Gastroesophageal sphincter (tissue), 4 donors: Measurements from ENCODE around the gene PTPRO. TPM values are rescaled to one million over a fixed set of nuclear protein-coding genes. Genes with fewer than 3 reads are reported as not detected.

Source experiments
- ATAC-seq: fragments of 150-250 bp; one replicate; pipeline ENCODE4 v1.9.1; 2016; ENCODE audit warnings: mild to moderate bottlenecking, moderate library complexity
- H3K27ac ChIP-seq, 4 donors: fragments of 200-600 bp; sonication (generic) in 3 of 4; 1 replicate in 3 of 4; 2 replicates in 1 of 4; pipeline ENCODE4 v1.5.1; 2016 to 2019
- H3K27me3 ChIP-seq: fragments of 200-600 bp; sonication (generic); one replicate; pipeline ENCODE4 v1.5.1; 2019
- H3K36me3 ChIP-seq, 2 donors: fragments of 200-600 bp; sonication (generic); one replicate each; pipeline ENCODE4 v1.5.1; 2019; ENCODE audit warnings: control low read depth in 1 of 2
- H3K4me1 ChIP-seq, 3 donors: fragments of 200-600 bp; sonication (generic); 1 replicate in 2 of 3; 2 replicates in 1 of 3; pipeline ENCODE4 v1.5.1; 2016 to 2019; ENCODE audit warnings: control low read depth in 2 of 3
- H3K4me3 ChIP-seq, 2 donors: fragments of 200-600 bp; sonication (generic); one replicate each; pipeline ENCODE4 v1.5.1; 2019; ENCODE audit warnings: mild to moderate bottlenecking in 1 of 2, moderate library complexity in 1 of 2
- H3K9me3 ChIP-seq, 3 donors: fragments of 200-600 bp; sonication (generic); one replicate each; pipeline ENCODE4 v1.5.1; 2017 to 2019; ENCODE audit warnings: control low read depth in 2 of 3
- EP300 ChIP-seq: sonication (generic); formaldehyde crosslinking; IDR thresholded peaks from one replicate; pipeline ENCODE4 v1.6.1; 2017; ENCODE audit warnings: antibody characterized with exemption, mild to moderate bottlenecking
- POLR2A ChIP-seq, 2 donors: fragments of 450-650 bp; IDR thresholded peaks; one replicate each; pipeline ENCODE4 v1.6.1; 2017; ENCODE audit warnings: antibody characterized with exemption in 2 of 2, mild to moderate bottlenecking in 2 of 2, moderate library complexity in 1 of 2
- POLR2AphosphoS5 ChIP-seq: sonication (generic); formaldehyde crosslinking; IDR thresholded peaks from one replicate; pipeline ENCODE4 v1.6.1; 2017; ENCODE audit warnings: antibody characterized with exemption
- WGBS, 2 donors: methylation state at CpG; one replicate each; pipeline ENCODE4 v1.1.5; 2018; ENCODE audit warnings: low coverage in 1 of 2; 5-methylcytosine and 5-hydroxymethylcytosine counted together
- total RNA-seq, 4 donors: library from RNA; depleted of rRNA; stranded (reverse); fragments of >200 nt; gene quantifications; one replicate each; pipeline ENCODE4 v1.1.0, GENCODE V29; 2016
- TF ChIP-seq, protein P1 (sequence below), 4 experiments: fragments of 200-600 bp in 2 of 4; fragments of 450-650 bp in 2 of 4; sonication (generic) in 1 of 4; IDR thresholded peaks; one replicate each; pipeline ENCODE4 v1.5.1; 2017 to 2019; ENCODE audit warnings: antibody characterized with exemption in 4 of 4, mild to moderate bottlenecking in 2 of 4, moderate library complexity in 2 of 4

The PTPRO gene
- total RNA-seq, 4 donors from 2014 or later: 0.50 to 10.7 (median 2.8) TPM

DNA sequence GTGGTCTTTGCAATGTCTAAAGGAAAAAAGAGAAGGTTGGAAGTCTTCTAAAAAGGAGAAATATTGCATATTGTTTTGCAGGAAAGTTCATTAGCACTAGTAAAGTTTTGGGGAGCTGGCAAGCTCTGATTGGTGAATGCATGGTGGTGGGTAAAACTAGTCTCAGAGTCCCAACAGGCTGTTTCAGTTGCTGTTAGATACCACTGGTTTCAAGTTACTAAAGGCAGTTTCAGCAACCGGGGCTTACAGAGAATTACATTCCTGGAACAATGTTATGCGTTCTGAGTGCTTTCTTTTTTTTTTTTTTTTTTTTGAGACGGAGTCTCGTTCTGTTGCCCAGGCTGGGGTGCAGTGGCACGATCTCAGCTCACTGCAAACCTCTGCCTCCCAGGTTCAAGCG lies 258.7 kb downstream of the PTPRO start:
- no peak for TF ChIP-seq EP300
- WGBS, 2 donors: 63% methylated on average over 4 to 6 of the region's 6 CpGs
- H3K27me3 ChIP-seq: no peaks in the 10 kb centered on the region
- no peak for ATAC-seq
- H3K4me1 ChIP-seq: no peaks in the 10 kb centered on the region
- no peaks in the 10 kb centered on the region for H3K9me3 ChIP-seq
- no peak overlapping the region for H3K27ac ChIP-seq
- no peak overlapping the region for H3K4me3 ChIP-seq
- no peaks in the 10 kb centered on the region for H3K36me3 ChIP-seq

DNA sequence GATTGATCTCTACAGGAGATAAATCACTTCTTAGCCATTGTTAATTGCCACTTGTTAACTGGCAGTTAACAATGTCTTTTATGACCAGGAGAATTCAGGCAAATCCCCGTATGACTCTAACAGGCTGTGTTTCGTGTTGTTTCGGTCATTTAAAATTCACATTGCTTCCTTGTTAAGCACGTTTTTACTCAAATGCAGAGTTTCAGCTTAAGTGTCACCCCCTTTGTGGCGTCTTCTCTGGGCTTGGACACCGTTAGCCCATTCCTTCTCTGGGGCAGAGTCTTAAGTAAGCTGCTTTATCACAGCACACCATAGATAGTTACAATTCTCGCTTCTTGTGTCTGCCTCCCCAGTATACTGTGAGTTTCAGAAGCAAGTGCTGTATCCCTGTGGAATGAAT lies 261.5 kb downstream of the PTPRO start:
- ATAC-seq: no peak
- no peak overlapping the region for H3K4me3 ChIP-seq
- no peaks in the 10 kb centered on the region for H3K4me1 ChIP-seq
- H3K9me3 ChIP-seq: no peaks in the 10 kb centered on the region
- WGBS, 2 donors: 74 to 87% methylated on average over 4 to 6 of the region's 7 CpGs
- H3K36me3 ChIP-seq: no peaks in the 10 kb centered on the region
- H3K27me3 ChIP-seq: peaks cover 6% of the 10 kb centered on the region
- no peak overlapping the region for H3K27ac ChIP-seq
- TF ChIP-seq POLR2AphosphoS5: no peak
- no peak for TF ChIP-seq POLR2A (IDR thresholded peaks at IDR 0.05)
- TF ChIP-seq, protein P1, sequence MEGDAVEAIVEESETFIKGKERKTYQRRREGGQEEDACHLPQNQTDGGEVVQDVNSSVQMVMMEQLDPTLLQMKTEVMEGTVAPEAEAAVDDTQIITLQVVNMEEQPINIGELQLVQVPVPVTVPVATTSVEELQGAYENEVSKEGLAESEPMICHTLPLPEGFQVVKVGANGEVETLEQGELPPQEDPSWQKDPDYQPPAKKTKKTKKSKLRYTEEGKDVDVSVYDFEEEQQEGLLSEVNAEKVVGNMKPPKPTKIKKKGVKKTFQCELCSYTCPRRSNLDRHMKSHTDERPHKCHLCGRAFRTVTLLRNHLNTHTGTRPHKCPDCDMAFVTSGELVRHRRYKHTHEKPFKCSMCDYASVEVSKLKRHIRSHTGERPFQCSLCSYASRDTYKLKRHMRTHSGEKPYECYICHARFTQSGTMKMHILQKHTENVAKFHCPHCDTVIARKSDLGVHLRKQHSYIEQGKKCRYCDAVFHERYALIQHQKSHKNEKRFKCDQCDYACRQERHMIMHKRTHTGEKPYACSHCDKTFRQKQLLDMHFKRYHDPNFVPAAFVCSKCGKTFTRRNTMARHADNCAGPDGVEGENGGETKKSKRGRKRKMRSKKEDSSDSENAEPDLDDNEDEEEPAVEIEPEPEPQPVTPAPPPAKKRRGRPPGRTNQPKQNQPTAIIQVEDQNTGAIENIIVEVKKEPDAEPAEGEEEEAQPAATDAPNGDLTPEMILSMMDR (IDR thresholded peaks at IDR 0.05): no peak
- no peak for TF ChIP-seq EP300

DNA sequence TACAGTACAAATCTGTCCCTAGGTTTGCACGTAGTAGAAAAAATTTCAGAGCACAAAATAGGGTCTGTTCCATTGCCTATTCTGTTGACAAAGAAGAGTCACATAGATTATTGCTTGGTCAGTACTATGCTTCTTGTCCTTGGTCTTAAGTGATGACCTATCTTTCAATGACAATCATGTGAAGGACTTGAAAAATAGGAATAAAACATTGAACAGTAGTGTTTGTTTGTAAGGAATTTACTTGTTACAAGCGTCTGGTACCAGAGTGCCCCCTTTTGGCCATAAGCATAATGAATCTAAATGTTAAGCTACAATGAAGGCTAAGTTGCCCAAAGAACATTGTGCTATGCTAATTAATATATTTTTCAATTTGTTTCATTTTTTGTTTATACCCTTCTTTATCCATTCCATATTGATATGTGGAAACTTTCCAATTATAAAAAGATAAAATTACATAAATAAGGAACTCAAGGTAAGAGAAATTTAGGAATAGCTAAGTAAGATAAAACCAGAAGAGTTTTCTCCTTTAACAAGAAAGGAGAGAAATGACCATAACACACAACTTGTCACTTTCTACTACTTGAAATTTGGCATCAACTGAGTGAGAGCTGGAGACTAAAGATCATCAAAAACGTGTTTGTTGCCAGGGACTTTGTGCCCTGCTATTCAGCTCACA lies 262.2 kb downstream of the PTPRO start:
- peaks cover 6% of the 10 kb centered on the region for H3K27me3 ChIP-seq

DNA sequence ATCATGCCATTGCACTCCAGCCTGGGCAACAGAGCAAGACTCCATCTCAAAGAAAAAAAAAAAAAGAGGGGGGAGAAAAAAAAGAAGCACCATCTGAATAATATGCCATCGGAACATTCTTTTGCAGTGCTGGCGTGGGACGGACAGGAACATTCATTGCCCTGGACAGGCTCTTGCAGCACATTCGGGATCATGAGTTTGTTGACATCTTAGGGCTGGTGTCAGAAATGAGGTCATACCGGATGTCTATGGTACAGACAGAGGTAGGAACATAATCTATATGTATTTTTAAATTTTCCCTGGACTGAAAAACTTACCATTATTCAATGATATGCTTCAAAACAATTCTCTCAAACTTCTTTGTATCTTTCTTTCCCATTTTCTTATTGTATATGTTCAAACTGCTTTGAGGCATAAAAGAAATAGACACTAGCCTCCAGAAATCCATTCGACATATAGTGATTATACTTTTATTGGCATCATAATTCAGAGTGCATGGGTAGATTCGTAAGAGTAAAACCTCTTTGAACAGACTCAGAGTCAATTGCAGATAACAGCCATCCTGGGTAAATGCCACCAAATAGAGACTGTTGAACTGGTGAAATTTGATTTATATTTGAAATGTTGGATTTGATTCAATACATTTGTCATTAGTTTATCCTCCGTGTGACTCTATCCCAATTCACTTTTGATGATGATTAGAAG lies 267.2 kb downstream of the PTPRO start:
- Histone ChIP-seq H3K4me1 (peaks cover 0 to 5% (median 0%) of the 10 kb centered on the region in 3 donors), H3K4me3 (no peak overlapping the region), H3K27ac (no peak overlapping the region), H3K9me3 (no peaks in the 10 kb centered on the region), H3K27me3 (peaks cover 11% of the 10 kb centered on the region), H3K36me3 (no peaks in the 10 kb centered on the region)
- no peak for ATAC-seq
- 73 to 78% methylated on average over 8 of the region's 8 CpGs for WGBS, 2 donors
- TF ChIP-seq, protein P1 (IDR thresholded peaks at IDR 0.05): no peak
- TF ChIP-seq POLR2A (IDR thresholded peaks at IDR 0.05): no peak
- no peak for TF ChIP-seq POLR2AphosphoS5
- TF ChIP-seq EP300: no peak

More for the DNA sequence above, 262.2 kb downstream of the PTPRO start:
- Histone ChIP-seq H3K36me3 (no peaks in the 10 kb centered on the region), H3K4me1 (no peaks in the 10 kb centered on the region), H3K9me3 (no peaks in the 10 kb centered on the region), H3K4me3 (no peak overlapping the region), H3K27ac (no peak overlapping the region)
- TF ChIP-seq, protein P1 (IDR thresholded peaks at IDR 0.05): peak; percentile 31 to 62 (median 58)
- no peak for TF ChIP-seq POLR2A (IDR thresholded peaks at IDR 0.05)
- no peak for ATAC-seq
- 33 to 34% methylated on average over 3 of the region's 3 CpGs for WGBS, 2 donors

DNA sequence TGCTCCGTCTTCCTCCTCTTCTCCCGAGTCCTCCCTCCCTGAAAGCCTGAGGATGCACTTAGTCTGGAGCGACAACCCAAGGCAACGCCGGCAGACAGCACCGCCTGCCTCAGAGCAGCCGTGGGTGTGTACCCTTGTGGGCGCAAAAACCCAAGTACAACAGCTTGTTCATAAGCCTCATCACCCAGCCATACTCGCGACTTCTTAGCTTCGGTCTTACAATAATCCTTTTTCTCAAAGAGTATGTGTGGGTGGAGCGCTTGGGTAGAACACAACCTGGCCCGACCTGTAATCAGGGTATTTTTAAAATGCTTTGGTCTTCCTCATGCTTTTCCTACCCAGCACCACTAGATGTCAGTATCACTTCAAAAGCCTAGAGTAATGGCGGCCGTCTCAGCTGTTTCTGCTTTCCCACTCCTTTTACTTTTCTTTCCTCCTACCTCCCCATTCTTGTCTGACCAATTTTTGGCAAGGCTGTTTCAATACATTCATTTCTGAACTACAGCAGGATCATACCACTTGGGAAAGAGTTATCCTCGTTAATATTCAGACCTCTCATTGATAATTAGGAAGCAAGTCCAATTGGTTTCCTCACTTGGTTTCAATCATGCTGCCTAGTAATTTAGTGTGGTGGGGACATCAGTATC lies 268.0 kb downstream of the PTPRO start:
- Histone ChIP-seq H3K36me3 (no peaks in the 10 kb centered on the region), H3K4me3 (peak overlapping the region in 1 of 2 donors; percentile 32), H3K27ac (peak overlapping the region in 1 of 4 donors; percentile 25), H3K9me3 (no peaks in the 10 kb centered on the region), H3K4me1 (peaks cover 0 to 5% (median 0%) of the 10 kb centered on the region in 3 donors), H3K27me3 (peaks cover 11% of the 10 kb centered on the region)
- whole genome bisulfite sequencing, 2 donors: 2% methylated on average over 8 to 15 of the region's 16 CpGs
- TF ChIP-seq, protein P1 (IDR thresholded peaks at IDR 0.05): peak; percentile 87 to 95 (median 93)
- TF ChIP-seq EP300: no peak
- ATAC-seq: peak; percentile 80
